HG03175 (cell line): ENCODE measurements around the gene DIP2B.
"Not testable (repeated sequence)": the region's sequence is repeated elsewhere in the genome, so short reads cannot be mapped to it uniquely, and the experiment has no call there.

Source experiments
- ATAC-seq: cut with Tn5 transposase; IDR thresholded peaks from one replicate; pipeline ENCODE4 v1.9.1; 2021; ENCODE audit warnings: mild to moderate bottlenecking, moderate library complexity; ENCODE audit not compliant: unreplicated experiment

The DIP2B gene

GRCh38 chr12:50662116-50662510, 157.3 kb downstream of the DIP2B start:
- no peak for ATAC-seq

- ATAC-seq, result no peak
Observed at GRCh38 chr12:50665170-50665569, 160.4 kb downstream of the DIP2B start.

- ATAC-seq, result no peak
Observed at GRCh38 chr12:50665609-50666008, 160.8 kb downstream of the DIP2B start.

- ATAC-seq, result no peak
Observed at GRCh38 chr12:50666023-50666422, 161.2 kb downstream of the DIP2B start.

GRCh38 chr12:50672158-50672557, 167.4 kb downstream of the DIP2B start:
- ATAC-seq, result no peak

GRCh38 chr12:50676756-50677155, 172.0 kb downstream of the DIP2B start:
- no peak for ATAC-seq

GRCh38 chr12:50677858-50678257, 173.1 kb downstream of the DIP2B start:
- no peak for ATAC-seq

GRCh38 chr12:50678650-50679365, 174.0 kb downstream of the DIP2B start:
- ATAC-seq, result no peak

GRCh38 chr12:50679612-50680011, 174.8 kb downstream of the DIP2B start:
- ATAC-seq, result no peak

GRCh38 chr12:50681064-50681463, 176.3 kb downstream of the DIP2B start:
- ATAC-seq, result not testable (repeated sequence)

- ATAC-seq, result no peak
Observed at GRCh38 chr12:50685641-50686040, 180.9 kb downstream of the DIP2B start.

GRCh38 chr12:50686406-50686805, 181.6 kb downstream of the DIP2B start:
- ATAC-seq, result no peak

GRCh38 chr12:50686976-50687375, 182.2 kb downstream of the DIP2B start:
- no peak for ATAC-seq

GRCh38 chr12:50689437-50689836, 184.7 kb downstream of the DIP2B start:
- no peak for ATAC-seq

- ATAC-seq, result no peak
Observed at GRCh38 chr12:50690925-50691324, 186.1 kb downstream of the DIP2B start.

GRCh38 chr12:50695961-50696360, 191.2 kb downstream of the DIP2B start:
- ATAC-seq, result no peak

GRCh38 chr12:50696931-50697330, 192.1 kb downstream of the DIP2B start:
- no peak for ATAC-seq

GRCh38 chr12:50699154-50699553, 194.4 kb downstream of the DIP2B start:
- ATAC-seq, result no peak

GRCh38 chr12:50699940-50700339, 195.2 kb downstream of the DIP2B start:
- no peak for ATAC-seq

- no peak for ATAC-seq
Observed at GRCh38 chr12:50706606-50707005, 201.8 kb downstream of the DIP2B start.

- ATAC-seq, result no peak
Observed at GRCh38 chr12:50707396-50707795, 202.6 kb downstream of the DIP2B start.

- no peak for ATAC-seq
Observed at GRCh38 chr12:50708631-50709030, 203.8 kb downstream of the DIP2B start.

- no peak for ATAC-seq
Observed at GRCh38 chr12:50711121-50711520, 206.3 kb downstream of the DIP2B start.
